Memory B cell (primary cell): ENCODE data around the gene INPP5J.

Experiments used
- ATAC-seq: fragments of 150-1000 bp; cut with Tn5 transposase; 2 replicates; pipeline ENCODE4 v1.10.0; 2021; ENCODE audit warnings: low read depth, mild to moderate bottlenecking, moderate library complexity
- DNase-seq, 2 donors: peaks; one replicate each; pipeline ENCODE4 v3.0.0; 2022; ENCODE audit warnings: low spot score in 2 of 2
- H3K27ac Mint-ChIP-seq: one replicate; pipeline ENCODE4 v1.8.0; 2022; ENCODE audit warnings: mild to moderate bottlenecking, moderate library complexity, mixed read lengths
- H3K27me3 Mint-ChIP-seq: one replicate; pipeline ENCODE4 v1.8.0; 2022; ENCODE audit warnings: mixed read lengths
- H3K36me3 Mint-ChIP-seq: one replicate; pipeline ENCODE4 v1.8.0; 2022; ENCODE audit warnings: mild to moderate bottlenecking, mixed read lengths
- H3K4me1 Mint-ChIP-seq: one replicate; pipeline ENCODE4 v1.8.0; 2022; ENCODE audit warnings: mixed read lengths
- H3K4me3 Mint-ChIP-seq: one replicate; pipeline ENCODE4 v1.8.0; 2022; ENCODE audit warnings: mild to moderate bottlenecking, moderate library complexity, mixed read lengths
- H3K9me3 Mint-ChIP-seq: one replicate; pipeline ENCODE4 v1.8.0; 2022; ENCODE audit warnings: mixed read lengths

INPP5J gene

GRCh38 chr22:31120230-31120629 is 2.5 kb upstream of the INPP5J start:
- H3K27ac Mint-ChIP-seq, result no peak overlapping the region
- no peaks in the 10 kb centered on the region for H3K9me3 Mint-ChIP-seq
- no peaks in the 10 kb centered on the region for H3K36me3 Mint-ChIP-seq
- peaks cover 3% of the 10 kb centered on the region for H3K4me1 Mint-ChIP-seq
- H3K4me3 Mint-ChIP-seq, result no peak overlapping the region
- no peak for DNase-seq
- ATAC-seq, result no peak
- H3K27me3 Mint-ChIP-seq, result no peaks in the 10 kb centered on the region

- peaks cover 3% of the 10 kb centered on the region for H3K27me3 Mint-ChIP-seq
- no peak overlapping the region for H3K27ac Mint-ChIP-seq
- no peak for DNase-seq
- H3K9me3 Mint-ChIP-seq, result no peaks in the 10 kb centered on the region
- no peak for ATAC-seq
- peaks cover 3% of the 10 kb centered on the region for H3K4me1 Mint-ChIP-seq
- H3K4me3 Mint-ChIP-seq, result no peak overlapping the region
- H3K36me3 Mint-ChIP-seq, result no peaks in the 10 kb centered on the region
These were observed 2.1 kb upstream of the INPP5J start for GRCh38 chr22:31120642-31121041.

- Mint-ChIP-seq H3K4me1 (peaks cover 7% of the 10 kb centered on the region), H3K27me3 (peaks cover 5% of the 10 kb centered on the region), H3K27ac (no peak overlapping the region), H3K9me3 (no peaks in the 10 kb centered on the region), H3K36me3 (no peaks in the 10 kb centered on the region), H3K4me3 (no peak overlapping the region)
- ATAC-seq (no peak), DNase-seq (no peak)
These were observed 1.4 kb upstream of the INPP5J start for GRCh38 chr22:31121403-31121802.

GRCh38 chr22:31122196-31122531 is 602 bp upstream of the INPP5J start:
- DNase-seq, result no peak

GRCh38 chr22:31123292-31123602 is 481 bp downstream of the INPP5J start:
- no peak overlapping the region for H3K27ac Mint-ChIP-seq
- no peaks in the 10 kb centered on the region for H3K9me3 Mint-ChIP-seq
- DNase-seq (no peak), ATAC-seq (no peak)
- H3K36me3 Mint-ChIP-seq, result no peaks in the 10 kb centered on the region
- peaks cover 11% of the 10 kb centered on the region for H3K27me3 Mint-ChIP-seq
- peaks cover 14% of the 10 kb centered on the region for H3K4me1 Mint-ChIP-seq
- H3K4me3 Mint-ChIP-seq, result no peak overlapping the region

More at GRCh38 chr22:31122196-31122531, 602 bp upstream of the INPP5J start:
- Mint-ChIP-seq H3K27me3 (peaks cover 6% of the 10 kb centered on the region), H3K36me3 (no peaks in the 10 kb centered on the region), H3K4me3 (no peak overlapping the region), H3K4me1 (peaks cover 9% of the 10 kb centered on the region), H3K9me3 (no peaks in the 10 kb centered on the region), H3K27ac (peak overlapping the region; percentile 15)
- no peak for ATAC-seq

GRCh38 chr22:31124290-31124689 is 1.5 kb downstream of the INPP5J start:
- H3K4me1 Mint-ChIP-seq, result peaks cover 14% of the 10 kb centered on the region
- H3K9me3 Mint-ChIP-seq, result no peaks in the 10 kb centered on the region
- H3K27me3 Mint-ChIP-seq, result peaks cover 11% of the 10 kb centered on the region
- H3K27ac Mint-ChIP-seq, result no peak overlapping the region
- DNase-seq, result no peak
- H3K4me3 Mint-ChIP-seq, result no peak overlapping the region
- ATAC-seq, result no peak
- H3K36me3 Mint-ChIP-seq, result no peaks in the 10 kb centered on the region

GRCh38 chr22:31124811-31125465 is 2.2 kb downstream of the INPP5J start:
- Mint-ChIP-seq H3K27me3 (peaks cover 11% of the 10 kb centered on the region), H3K36me3 (no peaks in the 10 kb centered on the region), H3K4me1 (peaks cover 14% of the 10 kb centered on the region), H3K4me3 (no peak overlapping the region), H3K27ac (no peak overlapping the region), H3K9me3 (no peaks in the 10 kb centered on the region)
- ATAC-seq (no peak), DNase-seq (no peak)

GRCh38 chr22:31125521-31126117 is 2.9 kb downstream of the INPP5J start:
- ATAC-seq, result no peak
- peaks cover 11% of the 10 kb centered on the region for H3K27me3 Mint-ChIP-seq
- H3K4me3 Mint-ChIP-seq, result no peak overlapping the region
- H3K4me1 Mint-ChIP-seq, result peaks cover 14% of the 10 kb centered on the region
- H3K36me3 Mint-ChIP-seq, result no peaks in the 10 kb centered on the region
- H3K27ac Mint-ChIP-seq, result no peak overlapping the region
- no peaks in the 10 kb centered on the region for H3K9me3 Mint-ChIP-seq
- DNase-seq, result no peak

- Mint-ChIP-seq H3K9me3 (no peaks in the 10 kb centered on the region), H3K27me3 (peaks cover 11% of the 10 kb centered on the region), H3K27ac (no peak overlapping the region), H3K36me3 (no peaks in the 10 kb centered on the region), H3K4me3 (no peak overlapping the region), H3K4me1 (peaks cover 14% of the 10 kb centered on the region)
- ATAC-seq (no peak), DNase-seq (no peak)
These were observed 3.5 kb downstream of the INPP5J start for GRCh38 chr22:31126128-31126868.

GRCh38 chr22:31126869-31127175 is 4.1 kb downstream of the INPP5J start:
- H3K27me3 Mint-ChIP-seq, result peaks cover 11% of the 10 kb centered on the region
- no peak overlapping the region for H3K27ac Mint-ChIP-seq
- H3K36me3 Mint-ChIP-seq, result no peaks in the 10 kb centered on the region
- no peaks in the 10 kb centered on the region for H3K9me3 Mint-ChIP-seq
- DNase-seq, result no peak
- H3K4me1 Mint-ChIP-seq, result peaks cover 12% of the 10 kb centered on the region
- H3K4me3 Mint-ChIP-seq, result no peak overlapping the region
- ATAC-seq, result no peak

GRCh38 chr22:31127181-31127772 is 4.5 kb downstream of the INPP5J start:
- no peak overlapping the region for H3K27ac Mint-ChIP-seq

GRCh38 chr22:31128156-31128555 is 5.4 kb downstream of the INPP5J start:
- Mint-ChIP-seq H3K4me3 (peak overlapping the region; percentile 28), H3K36me3 (no peaks in the 10 kb centered on the region), H3K9me3 (no peaks in the 10 kb centered on the region), H3K27ac (no peak overlapping the region), H3K27me3 (peaks cover 11% of the 10 kb centered on the region), H3K4me1 (peaks cover 12% of the 10 kb centered on the region)
- ATAC-seq (no peak), DNase-seq (no peak)

More at GRCh38 chr22:31127181-31127772, 4.5 kb downstream of the INPP5J start:
- Mint-ChIP-seq H3K9me3 (no peaks in the 10 kb centered on the region), H3K4me3 (peak overlapping the region; percentile 14), H3K27me3 (peaks cover 11% of the 10 kb centered on the region), H3K4me1 (peaks cover 12% of the 10 kb centered on the region), H3K36me3 (no peaks in the 10 kb centered on the region)
- ATAC-seq (peak; percentile 41), DNase-seq (no peak)

GRCh38 chr22:31130873-31131272 is 8.1 kb downstream of the INPP5J start:
- Mint-ChIP-seq H3K9me3 (no peaks in the 10 kb centered on the region), H3K36me3 (no peaks in the 10 kb centered on the region), H3K4me1 (peaks cover 10% of the 10 kb centered on the region), H3K27ac (no peak overlapping the region), H3K27me3 (peaks cover 7% of the 10 kb centered on the region), H3K4me3 (no peak overlapping the region)
- ATAC-seq (no peak), DNase-seq (no peak)

- no peak for DNase-seq
- H3K27me3 Mint-ChIP-seq, result no peaks in the 10 kb centered on the region
- H3K4me3 Mint-ChIP-seq, result no peak overlapping the region
- ATAC-seq, result no peak
- H3K4me1 Mint-ChIP-seq, result no peaks in the 10 kb centered on the region
- no peak overlapping the region for H3K27ac Mint-ChIP-seq
- H3K36me3 Mint-ChIP-seq, result no peaks in the 10 kb centered on the region
- no peaks in the 10 kb centered on the region for H3K9me3 Mint-ChIP-seq
These were observed 11.1 kb downstream of the INPP5J start for GRCh38 chr22:31133911-31134310.
